GM19193 (cell line): ENCODE measurements around the gene TOE1.

ENCODE experiments used
- POLR2A ChIP-seq: IDR thresholded peaks from 4 replicates; pipeline ENCODE4 v1.6.1; 2011; ENCODE audit not compliant: insufficient read depth, insufficient read length; ENCODE audit errors: extremely low read depth

Gene TOE1

GRCh38 chr1:45365051-45365450 lies 25.1 kb downstream of the TOE1 start:
- no peak for TF ChIP-seq POLR2A

- TF ChIP-seq POLR2A: no peak
These were observed 30.6 kb downstream of the TOE1 start for GRCh38 chr1:45370575-45370974.

DNA sequence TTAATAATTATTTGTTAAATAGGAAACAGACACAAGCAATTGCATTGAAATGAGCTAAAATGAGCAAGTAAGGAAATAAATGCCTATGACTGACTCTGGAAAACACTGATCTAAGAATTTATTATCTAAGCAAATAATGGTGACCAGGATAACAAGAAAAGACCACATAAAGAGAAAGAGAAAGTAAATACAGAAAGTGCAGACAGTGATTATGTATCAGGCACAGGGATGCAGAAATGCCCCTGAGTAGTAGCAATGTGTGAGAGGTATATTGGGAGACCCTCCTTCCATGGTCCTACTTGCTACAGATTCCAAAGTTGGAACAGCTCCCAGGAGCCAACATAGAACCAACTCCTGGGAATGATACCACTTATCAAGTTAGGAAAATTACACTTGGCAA lies 33.6 kb downstream of the TOE1 start:
- TF ChIP-seq POLR2A: no peak

GRCh38 chr1:45375104-45376090 lies 35.4 kb downstream of the TOE1 start:
- TF ChIP-seq POLR2A: no peak

DNA sequence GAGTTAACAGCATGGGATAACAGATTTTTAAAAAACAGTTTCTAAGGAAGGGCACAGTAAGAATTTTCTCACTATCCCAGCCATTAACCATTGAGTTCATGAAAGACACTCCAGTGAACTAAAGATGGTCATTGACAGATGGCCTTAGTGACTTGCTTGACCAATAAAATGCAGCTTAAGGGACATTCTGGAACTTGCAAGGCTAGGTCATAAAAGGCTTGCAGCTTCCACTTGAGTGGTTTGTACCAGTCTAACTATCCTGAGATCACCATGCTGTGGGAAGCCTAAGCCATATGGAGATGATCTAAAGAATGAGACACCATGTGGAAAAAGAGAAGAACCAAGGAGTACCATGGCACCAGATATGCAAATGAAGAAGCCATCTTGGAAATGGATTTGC lies 38.2 kb downstream of the TOE1 start:
- no peak for TF ChIP-seq POLR2A

DNA sequence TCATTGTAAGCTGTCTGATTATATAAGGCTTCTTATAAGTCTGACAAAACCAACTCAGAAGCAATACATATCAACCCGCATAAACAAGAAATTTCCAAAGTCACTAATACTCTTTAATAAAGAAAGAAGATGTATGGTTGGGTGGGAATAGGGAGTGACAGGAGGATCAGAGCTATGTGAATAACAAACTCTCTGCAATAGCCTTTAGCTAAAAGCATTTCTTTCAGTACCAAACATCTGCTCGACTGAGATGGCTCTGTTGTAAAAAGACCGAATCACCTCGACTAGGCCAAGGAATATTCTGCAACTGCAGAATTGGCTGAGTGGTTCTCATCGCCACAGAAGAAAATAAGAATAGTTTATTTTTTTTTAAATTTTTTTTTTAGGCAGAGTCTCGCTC lies 39.6 kb downstream of the TOE1 start:
- TF ChIP-seq POLR2A: no peak

- TF ChIP-seq POLR2A: no peak
These were observed 40.2 kb downstream of the TOE1 start for GRCh38 chr1:45380125-45380524.

- TF ChIP-seq POLR2A: no peak
These were observed 40.8 kb downstream of the TOE1 start for GRCh38 chr1:45380730-45381129.

DNA sequence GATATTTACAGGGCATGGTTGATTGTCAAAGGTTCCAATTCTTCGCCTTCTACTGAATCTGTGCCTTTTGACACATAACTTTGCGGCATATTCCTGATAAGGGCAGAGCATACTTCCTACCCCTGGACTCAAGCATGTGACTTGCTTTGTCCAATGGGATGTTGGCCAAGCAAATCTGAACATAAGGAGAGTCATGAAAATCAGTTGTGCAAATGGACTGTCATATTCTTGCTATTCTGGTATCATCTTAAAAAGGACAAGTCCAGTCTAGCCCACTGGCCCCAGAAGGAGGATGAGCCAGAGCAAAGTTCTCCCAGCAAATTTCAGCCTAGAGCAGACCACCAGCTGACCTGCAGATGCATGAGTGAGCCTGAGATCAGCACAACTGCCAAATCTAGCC lies 41.3 kb downstream of the TOE1 start:
- TF ChIP-seq POLR2A: no peak

- no peak for TF ChIP-seq POLR2A
These were observed 43.2 kb downstream of the TOE1 start for GRCh38 chr1:45383191-45383590.

GRCh38 chr1:45385302-45385701 lies 45.3 kb downstream of the TOE1 start:
- no peak for TF ChIP-seq POLR2A

- TF ChIP-seq POLR2A: no peak
These were observed 46.2 kb downstream of the TOE1 start for GRCh38 chr1:45386219-45386618.
